Measurements from ENCODE around the gene THTPA. TPM values are rescaled to one million over a fixed set of nuclear protein-coding genes. Genes with fewer than 3 reads are reported as not detected.

THTPA gene
- total RNA-seq, 1 donor from 2014 or later, result 19.3 TPM

DNA sequence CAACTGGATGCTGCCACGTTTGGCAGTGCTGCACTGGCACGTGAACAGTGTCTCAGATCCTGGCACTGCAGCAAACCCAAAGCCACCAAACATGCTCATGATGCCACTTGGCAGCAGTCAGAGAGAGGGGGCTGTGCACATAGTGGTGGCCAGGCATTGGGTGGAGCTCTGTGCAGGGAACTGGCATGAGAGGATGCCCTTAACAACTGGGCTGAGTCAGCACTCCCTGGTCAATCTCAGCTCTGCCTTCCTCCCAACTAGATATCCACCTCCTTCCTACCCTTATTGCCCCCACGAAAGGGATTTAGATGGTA is 41.5 kb upstream of the THTPA start:
- Mint-ChIP-seq H3K4me1 (ENCODE audit: low read depth, unreplicated experiment) (peaks cover 23% of the 10 kb centered on the region), H3K27ac (ENCODE audit: unreplicated experiment) (no peak overlapping the region), H3K4me3 (ENCODE audit: unreplicated experiment) (no peak overlapping the region), H3K27me3 (ENCODE audit: unreplicated experiment) (peaks cover 9% of the 10 kb centered on the region), H3K36me3 (ENCODE audit: unreplicated experiment) (no peaks in the 10 kb centered on the region), H3K9me3 (ENCODE audit: unreplicated experiment) (peaks cover 4% of the 10 kb centered on the region)
- TF ChIP-seq, protein P1, sequence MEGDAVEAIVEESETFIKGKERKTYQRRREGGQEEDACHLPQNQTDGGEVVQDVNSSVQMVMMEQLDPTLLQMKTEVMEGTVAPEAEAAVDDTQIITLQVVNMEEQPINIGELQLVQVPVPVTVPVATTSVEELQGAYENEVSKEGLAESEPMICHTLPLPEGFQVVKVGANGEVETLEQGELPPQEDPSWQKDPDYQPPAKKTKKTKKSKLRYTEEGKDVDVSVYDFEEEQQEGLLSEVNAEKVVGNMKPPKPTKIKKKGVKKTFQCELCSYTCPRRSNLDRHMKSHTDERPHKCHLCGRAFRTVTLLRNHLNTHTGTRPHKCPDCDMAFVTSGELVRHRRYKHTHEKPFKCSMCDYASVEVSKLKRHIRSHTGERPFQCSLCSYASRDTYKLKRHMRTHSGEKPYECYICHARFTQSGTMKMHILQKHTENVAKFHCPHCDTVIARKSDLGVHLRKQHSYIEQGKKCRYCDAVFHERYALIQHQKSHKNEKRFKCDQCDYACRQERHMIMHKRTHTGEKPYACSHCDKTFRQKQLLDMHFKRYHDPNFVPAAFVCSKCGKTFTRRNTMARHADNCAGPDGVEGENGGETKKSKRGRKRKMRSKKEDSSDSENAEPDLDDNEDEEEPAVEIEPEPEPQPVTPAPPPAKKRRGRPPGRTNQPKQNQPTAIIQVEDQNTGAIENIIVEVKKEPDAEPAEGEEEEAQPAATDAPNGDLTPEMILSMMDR (IDR thresholded peaks at IDR 0.05; ENCODE audit: partially characterized antibody, unreplicated experiment), result no peak
- no peak for DNase-seq

DNA sequence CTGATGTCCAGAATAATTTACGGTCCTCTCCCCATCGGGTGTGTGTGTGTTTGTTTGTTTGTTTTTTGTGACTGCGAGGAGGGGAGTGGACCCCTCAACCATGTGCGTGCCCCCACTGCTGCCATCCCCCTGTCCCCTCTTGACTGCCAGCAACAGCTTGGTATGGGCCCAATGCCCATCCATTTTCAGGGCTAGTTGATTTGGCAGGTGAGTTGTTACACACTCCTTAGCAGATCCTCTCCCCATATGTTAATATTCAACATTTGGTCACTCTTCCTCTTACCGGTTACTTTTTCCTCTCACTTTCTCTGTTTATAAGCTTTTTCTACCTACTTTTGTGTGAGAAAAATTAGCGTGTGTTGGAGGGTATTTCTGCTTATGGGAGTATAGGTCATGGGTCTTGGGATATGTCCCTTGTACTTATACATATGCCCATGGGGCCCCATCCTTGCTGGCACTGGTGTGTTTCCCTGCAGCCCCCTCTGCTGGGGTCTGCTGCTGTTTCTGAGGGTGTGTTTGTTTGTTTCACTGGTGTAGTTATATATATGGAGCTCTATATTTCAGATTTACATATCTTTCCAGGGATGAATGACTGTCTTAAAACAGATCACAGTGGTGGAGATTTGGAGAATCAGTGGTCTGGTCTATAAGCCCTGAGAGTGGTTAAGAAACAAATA is 38.3 kb upstream of the THTPA start:
- no peak overlapping the region for H3K4me3 Mint-ChIP-seq (ENCODE audit: unreplicated experiment)
- no peak for DNase-seq
- peaks cover 5% of the 10 kb centered on the region for H3K36me3 Mint-ChIP-seq (ENCODE audit: unreplicated experiment)
- peaks cover 13% of the 10 kb centered on the region for H3K27me3 Mint-ChIP-seq (ENCODE audit: unreplicated experiment)
- peaks cover 12% of the 10 kb centered on the region for H3K4me1 Mint-ChIP-seq (ENCODE audit: low read depth, unreplicated experiment)
- TF ChIP-seq, protein P1 (IDR thresholded peaks at IDR 0.05; ENCODE audit: partially characterized antibody, unreplicated experiment), result no peak
- H3K9me3 Mint-ChIP-seq (ENCODE audit: unreplicated experiment), result peaks cover 4% of the 10 kb centered on the region
- no peak overlapping the region for H3K27ac Mint-ChIP-seq (ENCODE audit: unreplicated experiment)

- Mint-ChIP-seq H3K36me3 (ENCODE audit: unreplicated experiment) (peaks cover 5% of the 10 kb centered on the region), H3K9me3 (ENCODE audit: unreplicated experiment) (peaks cover 3% of the 10 kb centered on the region), H3K4me3 (ENCODE audit: unreplicated experiment) (no peak overlapping the region), H3K27me3 (ENCODE audit: unreplicated experiment) (peaks cover 11% of the 10 kb centered on the region), H3K4me1 (ENCODE audit: low read depth, unreplicated experiment) (peaks cover 12% of the 10 kb centered on the region), H3K27ac (ENCODE audit: unreplicated experiment) (no peak overlapping the region)
- TF ChIP-seq, protein P1 (IDR thresholded peaks at IDR 0.05; ENCODE audit: partially characterized antibody, unreplicated experiment), result no peak
- DNase-seq, result no peak
Measured at GRCh38 chr14:23518709-23519108, 37.4 kb upstream of the THTPA start.

DNA sequence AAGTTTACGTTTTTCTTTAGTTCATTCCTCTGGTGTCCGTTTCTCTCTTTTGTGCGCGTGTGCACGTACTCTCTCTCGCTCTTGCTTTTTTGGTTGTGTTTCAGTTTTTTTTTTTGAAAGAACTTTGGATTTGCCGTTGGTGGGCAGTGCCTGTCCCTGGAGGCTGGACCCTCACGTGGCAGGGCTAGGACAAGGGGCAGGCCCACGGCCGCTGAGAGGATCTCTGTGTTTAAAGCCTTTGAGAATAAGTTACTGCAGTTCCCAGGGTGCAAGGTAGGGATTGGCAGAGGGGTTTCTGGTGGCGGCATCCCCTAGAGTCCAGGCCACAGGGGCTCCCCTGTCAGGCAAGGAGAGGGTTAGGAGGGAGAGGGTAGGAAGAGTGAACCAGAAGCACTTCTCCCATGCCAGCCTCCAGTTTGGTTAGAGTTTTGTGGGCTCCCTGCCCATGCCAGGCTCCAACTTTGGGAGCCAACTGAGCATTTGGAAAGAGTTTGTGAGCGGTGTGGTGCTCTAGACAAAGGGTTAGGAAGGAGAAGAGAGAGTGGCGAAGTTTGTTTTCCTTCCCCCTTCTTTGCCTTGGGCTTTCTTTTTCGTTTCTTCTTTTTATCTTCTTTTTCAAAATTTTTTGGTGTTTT is 35.1 kb upstream of the THTPA start:
- Mint-ChIP-seq H3K36me3 (ENCODE audit: unreplicated experiment) (peaks cover 5% of the 10 kb centered on the region), H3K4me1 (ENCODE audit: low read depth, unreplicated experiment) (peaks cover 12% of the 10 kb centered on the region), H3K27me3 (ENCODE audit: unreplicated experiment) (peaks cover 9% of the 10 kb centered on the region), H3K9me3 (ENCODE audit: unreplicated experiment) (no peaks in the 10 kb centered on the region), H3K4me3 (ENCODE audit: unreplicated experiment) (no peak overlapping the region), H3K27ac (ENCODE audit: unreplicated experiment) (no peak overlapping the region)
- TF ChIP-seq, protein P1 (IDR thresholded peaks at IDR 0.05; ENCODE audit: partially characterized antibody, unreplicated experiment), result no peak
- no peak for DNase-seq

All from glutamatergic neuron (in vitro differentiated cells).